ENCODE measurements around the gene NISCH. TPM values are rescaled to one million over a fixed set of nuclear protein-coding genes. Genes with fewer than 3 reads are reported as not detected.

Gene NISCH
- total RNA-seq, 2 experiments from 2014 or later = 58.9 to 60.7 TPM

GRCh38 chr3:52481819-52482521, 26.6 kb downstream of the NISCH start:
- ChIA-PET POLR2A (no interaction called here), CTCF (interaction anchor here (0.5 to 1.1 kb wide), 4 partner anchors 13 to 290 kb away, joined by 3 to 4 read pairs (median 3); no protein-coding TSS in a partner anchor)

DNA sequence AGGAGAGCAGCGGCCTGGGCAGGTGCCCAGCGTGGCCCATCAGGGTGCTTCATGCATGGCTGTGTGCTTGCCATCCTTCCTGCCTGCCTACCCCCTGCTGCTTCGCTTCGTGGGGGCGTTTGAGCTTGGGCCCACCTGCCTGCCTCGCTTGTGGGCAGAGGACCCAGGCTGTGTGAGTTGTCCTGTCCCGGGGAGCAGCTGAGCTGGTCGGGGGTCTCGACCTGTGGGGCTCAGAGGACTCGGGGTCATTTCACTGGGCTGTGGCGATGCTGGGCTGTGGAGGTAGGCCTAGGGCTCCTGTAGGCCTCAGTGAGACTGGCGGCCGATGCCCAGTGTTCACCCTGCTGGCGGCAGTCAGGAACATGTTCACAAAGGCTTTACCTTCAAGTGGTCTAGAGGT, 27.7 kb downstream of the NISCH start:
- ChIA-PET CTCF (interaction anchor here (1.1 kb wide), 1 partner anchor 14 kb away, joined by 3 read pairs; no protein-coding TSS in a partner anchor), POLR2A (no interaction called here)

GRCh38 chr3:52483577-52484381, 28.4 kb downstream of the NISCH start:
- POLR2A ChIA-PET = no interaction called here

DNA sequence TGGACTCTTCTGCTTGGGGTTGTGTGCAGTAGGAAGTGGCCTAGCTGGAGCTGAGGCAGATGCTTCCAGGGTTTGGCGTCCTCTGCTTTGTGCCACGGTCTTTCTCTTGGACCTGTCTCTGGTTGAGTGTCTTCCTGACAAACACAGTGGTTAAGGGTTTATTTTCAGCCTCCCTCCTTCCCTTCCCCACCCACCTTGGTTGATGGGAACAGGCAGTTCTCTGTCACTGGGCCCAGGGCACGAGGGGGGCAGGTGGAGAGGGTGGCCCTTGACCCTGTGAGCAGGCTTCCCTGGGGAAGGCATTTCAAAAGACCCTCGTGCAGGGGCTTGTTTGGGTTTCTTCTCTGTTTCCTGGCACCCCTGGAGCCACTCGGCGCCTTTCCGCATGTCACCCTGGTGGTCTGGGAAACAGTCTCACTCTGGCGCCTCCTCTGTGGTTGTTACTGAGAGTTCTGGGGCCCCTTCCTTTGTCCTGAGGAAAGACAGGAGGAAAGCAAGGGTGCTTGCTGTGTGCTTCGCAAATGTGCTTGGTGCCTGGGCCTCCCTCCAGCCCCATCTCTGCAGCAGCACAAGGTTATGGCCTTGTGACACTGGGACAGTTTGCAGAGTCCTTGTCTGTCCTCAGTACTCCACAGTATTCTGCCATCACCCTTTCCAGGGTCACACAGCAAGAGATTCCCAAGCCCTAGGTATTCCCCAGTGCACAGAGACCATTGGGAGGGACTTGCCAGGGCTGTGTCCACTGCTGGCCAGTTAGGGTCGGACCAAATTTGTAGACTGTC, 29.5 kb downstream of the NISCH start:
- POLR2A ChIA-PET = no interaction called here
- CTCF ChIA-PET = no interaction called here

More at GRCh38 chr3:52483577-52484381, 28.4 kb downstream of the NISCH start:
- CTCF ChIA-PET = no interaction called here

DNA sequence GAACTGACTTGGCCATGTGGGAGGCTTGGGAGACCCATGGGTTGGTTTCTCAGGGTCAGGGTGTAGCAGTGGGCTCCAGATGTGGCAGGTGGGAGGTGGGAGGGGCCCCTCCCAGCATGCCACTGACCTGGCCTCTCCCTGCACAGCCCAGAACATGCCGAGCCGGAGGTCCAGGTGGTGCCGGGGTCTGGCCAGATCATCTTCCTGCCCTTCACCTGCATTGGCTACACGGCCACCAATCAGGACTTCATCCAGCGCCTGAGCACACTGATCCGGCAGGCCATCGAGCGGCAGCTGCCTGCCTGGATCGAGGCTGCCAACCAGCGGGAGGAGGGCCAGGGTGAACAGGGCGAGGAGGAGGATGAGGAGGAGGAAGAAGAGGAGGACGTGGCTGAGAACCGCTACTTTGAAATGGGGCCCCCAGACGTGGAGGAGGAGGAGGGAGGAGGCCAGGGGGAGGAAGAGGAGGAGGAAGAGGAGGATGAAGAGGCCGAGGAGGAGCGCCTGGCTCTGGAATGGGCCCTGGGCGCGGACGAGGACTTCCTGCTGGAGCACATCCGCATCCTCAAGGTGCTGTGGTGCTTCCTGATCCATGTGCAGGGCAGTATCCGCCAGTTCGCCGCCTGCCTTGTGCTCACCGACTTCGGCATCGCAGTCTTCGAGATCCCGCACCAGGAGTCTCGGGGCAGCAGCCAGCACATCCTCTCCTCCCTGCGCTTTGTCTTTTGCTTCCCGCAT, 31.8 kb downstream of the NISCH start:
- ChIA-PET CTCF (no interaction called here), POLR2A (no interaction called here)

DNA sequence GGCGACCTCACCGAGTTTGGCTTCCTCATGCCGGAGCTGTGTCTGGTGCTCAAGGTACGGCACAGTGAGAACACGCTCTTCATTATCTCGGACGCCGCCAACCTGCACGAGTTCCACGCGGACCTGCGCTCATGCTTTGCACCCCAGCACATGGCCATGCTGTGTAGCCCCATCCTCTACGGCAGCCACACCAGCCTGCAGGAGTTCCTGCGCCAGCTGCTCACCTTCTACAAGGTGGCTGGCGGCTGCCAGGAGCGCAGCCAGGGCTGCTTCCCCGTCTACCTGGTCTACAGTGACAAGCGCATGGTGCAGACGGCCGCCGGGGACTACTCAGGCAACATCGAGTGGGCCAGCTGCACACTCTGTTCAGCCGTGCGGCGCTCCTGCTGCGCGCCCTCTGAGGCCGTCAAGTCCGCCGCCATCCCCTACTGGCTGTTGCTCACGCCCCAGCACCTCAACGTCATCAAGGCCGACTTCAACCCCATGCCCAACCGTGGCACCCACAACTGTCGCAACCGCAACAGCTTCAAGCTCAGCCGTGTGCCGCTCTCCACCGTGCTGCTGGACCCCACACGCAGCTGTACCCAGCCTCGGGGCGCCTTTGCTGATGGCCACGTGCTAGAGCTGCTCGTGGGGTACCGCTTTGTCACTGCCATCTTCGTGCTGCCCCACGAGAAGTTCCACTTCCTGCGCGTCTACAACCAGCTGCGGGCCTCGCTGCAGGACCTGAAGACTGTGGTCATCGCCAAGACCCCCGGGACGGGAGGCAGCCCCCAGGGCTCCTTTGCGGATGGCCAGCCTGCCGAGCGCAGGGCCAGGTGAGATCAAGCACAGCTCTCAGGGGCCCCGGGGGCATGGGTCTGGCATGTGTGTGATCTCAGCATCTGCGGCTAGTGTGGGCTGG, 32.6 kb downstream of the NISCH start:
- POLR2A ChIA-PET = no interaction called here

DNA sequence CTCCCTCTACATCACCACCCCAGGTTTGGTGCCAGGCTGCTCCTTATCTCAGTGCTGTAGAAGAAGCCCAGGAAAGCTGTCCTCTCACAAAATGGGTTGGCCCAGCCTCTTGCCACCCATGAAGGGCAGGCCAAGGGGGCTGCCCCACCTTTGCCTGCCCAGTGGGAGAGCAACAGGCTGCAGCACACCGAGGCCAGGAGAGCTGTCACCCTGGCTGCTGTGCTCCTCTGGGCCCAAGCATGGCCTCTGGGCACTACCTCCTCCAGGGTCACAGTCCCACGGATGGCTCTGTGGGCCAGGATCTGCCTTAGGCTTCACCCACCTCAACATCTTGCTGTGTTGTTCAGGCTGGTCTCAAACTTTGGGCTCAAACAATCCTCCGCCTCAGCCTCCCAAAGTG, 33.3 kb downstream of the NISCH start:
- ChIA-PET CTCF (interaction anchor here (1.3 kb wide), 1 partner anchor 138 kb away, joined by 3 read pairs; no protein-coding TSS in a partner anchor), POLR2A (no interaction called here)

More for the DNA sequence above, 32.6 kb downstream of the NISCH start:
- CTCF ChIA-PET = interaction anchor here (1.3 kb wide), 1 partner anchor 137 kb away, joined by 3 read pairs; no protein-coding TSS in a partner anchor

GRCh38 chr3:52489453-52489852, 34.0 kb downstream of the NISCH start:
- ChIA-PET POLR2A (no interaction called here), CTCF (interaction anchor here (0.9 to 1.3 kb wide), 2 partner anchors 77 to 138 kb away, joined by 3 read pairs; no protein-coding TSS in a partner anchor)

DNA sequence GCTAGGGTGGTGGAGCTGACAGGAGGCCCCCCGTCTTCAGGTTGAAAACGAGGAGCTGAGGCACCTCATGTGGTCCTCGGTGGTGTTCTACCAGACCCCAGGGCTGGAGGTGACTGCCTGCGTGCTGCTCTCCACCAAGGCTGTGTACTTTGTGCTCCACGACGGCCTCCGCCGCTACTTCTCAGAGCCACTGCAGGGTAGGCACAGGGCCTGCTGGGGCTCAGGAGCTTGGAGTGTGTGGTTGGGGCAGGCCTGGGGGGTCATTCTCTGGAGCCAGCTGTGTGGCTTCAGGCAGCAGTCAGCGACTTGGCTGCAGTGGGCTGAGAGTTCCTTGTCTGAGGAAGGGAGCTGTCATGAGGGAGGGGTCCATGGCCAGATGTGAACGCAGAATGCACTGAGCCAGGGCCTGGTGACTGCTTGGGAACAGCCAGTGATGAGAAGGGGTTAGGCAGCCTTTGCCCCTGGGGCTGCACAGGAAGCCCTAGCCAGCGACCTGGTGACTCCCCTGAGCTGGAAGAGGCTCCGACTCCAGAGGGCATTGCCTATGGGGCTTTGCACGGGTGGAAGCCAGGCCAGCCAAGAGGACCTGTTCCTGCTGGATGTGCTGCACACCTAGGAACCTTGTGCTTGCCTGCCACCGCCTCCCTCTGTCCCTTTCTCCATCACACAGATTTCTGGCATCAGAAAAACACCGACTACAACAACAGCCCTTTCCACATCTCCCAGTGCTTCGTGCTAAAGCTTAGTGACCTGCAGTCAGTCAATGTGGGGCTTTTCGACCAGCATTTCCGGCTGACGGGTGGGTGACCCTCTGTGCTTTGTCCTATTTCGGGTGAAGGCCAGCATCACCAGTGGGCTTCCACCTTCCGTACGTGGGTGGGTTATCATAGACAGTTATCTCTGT, 34.9 kb downstream of the NISCH start:
- POLR2A ChIA-PET = interaction anchor here (0.6 kb wide), 1 partner anchor 11 kb away, joined by 3 read pairs; no protein-coding TSS in a partner anchor
- CTCF ChIA-PET = interaction anchor here (0.9 kb wide), 2 partner anchors 22 to 78 kb away, joined by 3 read pairs; no protein-coding TSS in a partner anchor

DNA sequence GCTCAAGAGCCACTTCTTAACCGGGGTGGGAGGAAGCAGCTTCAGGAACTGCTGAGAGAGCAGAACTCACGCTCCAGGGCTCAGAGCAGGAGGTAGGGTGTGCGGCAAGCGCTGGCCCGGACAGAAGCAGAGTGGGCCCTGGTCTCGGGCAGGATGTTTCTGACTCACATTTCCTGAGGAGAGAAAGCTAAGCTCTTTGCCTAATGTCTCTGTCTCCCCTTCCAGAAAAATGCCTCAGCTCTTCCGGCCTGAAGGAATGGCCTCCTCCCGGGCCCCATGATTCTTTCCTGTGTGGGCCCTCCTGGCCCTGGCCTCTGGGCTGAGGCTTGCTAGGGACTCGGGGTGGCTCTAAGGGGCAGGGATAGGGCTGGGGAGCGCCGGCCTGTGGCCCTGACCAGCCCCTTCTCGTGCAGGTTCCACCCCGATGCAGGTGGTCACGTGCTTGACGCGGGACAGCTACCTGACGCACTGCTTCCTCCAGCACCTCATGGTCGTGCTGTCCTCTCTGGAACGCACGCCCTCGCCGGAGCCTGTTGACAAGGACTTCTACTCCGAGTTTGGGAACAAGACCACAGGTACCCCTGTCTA, 35.6 kb downstream of the NISCH start:
- ChIA-PET CTCF (interaction anchor here (0.9 kb wide), 1 partner anchor 21 kb away, joined by 3 read pairs; no protein-coding TSS in a partner anchor), POLR2A (interaction anchor here (0.6 kb wide), 1 partner anchor 12 kb away, joined by 3 read pairs; no protein-coding TSS in a partner anchor)

GRCh38 chr3:52492059-52492458, 36.7 kb downstream of the NISCH start:
- POLR2A ChIA-PET = no interaction called here
- CTCF ChIA-PET = no interaction called here

GRCh38 chr3:52493232-52494017, 38.0 kb downstream of the NISCH start:
- POLR2A ChIA-PET = no interaction called here
- CTCF ChIA-PET = no interaction called here

GRCh38 chr3:52494445-52494844, 39.0 kb downstream of the NISCH start:
- ChIA-PET POLR2A (interaction anchor here (0.6 kb wide), 1 partner anchor 15 kb away, joined by 6 read pairs; no protein-coding TSS in a partner anchor), CTCF (no interaction called here)

DNA sequence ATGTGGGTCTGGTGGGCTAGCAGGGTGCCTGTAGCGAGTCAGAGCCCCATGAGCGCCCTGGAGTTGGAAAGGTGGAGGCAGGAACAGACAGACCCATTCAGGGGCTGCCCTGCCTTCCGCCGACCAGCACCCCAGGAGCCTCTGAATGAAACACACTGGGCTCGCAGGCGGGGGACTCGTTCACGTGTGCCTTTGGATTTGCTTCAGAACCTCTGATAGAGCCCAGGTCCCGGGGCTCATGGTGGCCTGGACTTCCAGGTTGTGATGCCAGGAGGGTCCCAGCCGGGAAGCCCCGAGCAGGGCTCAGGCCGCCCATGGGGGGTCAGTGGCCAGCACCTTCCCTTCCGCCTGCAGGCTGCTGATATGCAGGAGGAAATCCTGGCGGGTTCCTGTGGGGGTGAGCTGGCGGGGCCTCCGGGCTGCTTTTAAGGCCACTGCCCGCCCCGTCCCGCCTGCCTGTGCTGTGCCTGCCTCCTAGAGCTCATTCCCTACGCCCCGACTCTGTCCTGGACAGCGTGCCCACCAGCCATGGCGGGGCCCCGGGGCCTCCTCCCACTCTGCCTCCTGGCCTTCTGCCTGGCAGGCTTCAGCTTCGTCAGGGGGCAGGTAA, 39.6 kb downstream of the NISCH start, which contains the start of gene STAB1:
TSS of gene STAB1 (plus strand) at position 453 of the 610 bp plus-strand sequence. CDS start at position 529, 76 bp downstream.
- CTCF ChIA-PET = interaction anchor here (1.1 kb wide), 1 partner anchor 197 kb away, joined by 3 read pairs; no protein-coding TSS in a partner anchor

More for the DNA sequence above, 39.6 kb downstream of the NISCH start, which contains the start of gene STAB1:
- POLR2A ChIA-PET = no interaction called here
